K562 (cell line): ENCODE results near the gene ZNF613. TPM values are rescaled to one million over a fixed set of nuclear protein-coding genes. Genes with fewer than 3 reads are reported as not detected.

Experiments used
- ARID2 ChIP-seq: fragments of 450-650 bp; IDR thresholded peaks from 2 replicates; pipeline ENCODE4 v1.6.1; 2017; ENCODE audit warnings: antibody characterized with exemption, mild to moderate bottlenecking
- EP400 ChIP-seq: fragments of 450-650 bp; IDR thresholded peaks from 2 replicates; pipeline ENCODE4 v1.6.1; 2017; ENCODE audit warnings: antibody characterized with exemption, mild to moderate bottlenecking, moderate library complexity
- ERF ChIP-seq: fragments of 450-650 bp; formaldehyde crosslinking; IDR thresholded peaks from 2 replicates; pipeline ENCODE4 v1.4.0; 2020; ENCODE audit warnings: mild to moderate bottlenecking, mixed read lengths
- FOS ChIP-seq: IDR thresholded peaks from 3 replicates; pipeline ENCODE4 v1.6.1; 2011; ENCODE audit not compliant: insufficient read length; ENCODE audit errors: extremely low read depth
- ILK ChIP-seq: fragments of 450-650 bp; IDR thresholded peaks from 2 replicates; pipeline ENCODE4 v1.6.1; 2016; ENCODE audit warnings: missing genetic modification characterization, low read depth, mild to moderate bottlenecking, missing compliant biosample characterization, moderate library complexity, borderline replicate concordance
- JUNB ChIP-seq: fragments of 450-650 bp; formaldehyde crosslinking; conservative IDR thresholded peaks from 2 replicates; pipeline ENCODE4 v1.4.0; 2020; ENCODE audit warnings: mild to moderate bottlenecking
- KDM4B ChIP-seq, 2 experiments: fragments of 450-650 bp in 1 of 2; sonication (generic) in 1 of 2; IDR thresholded peaks; 2 replicates each; pipeline ENCODE4 v1.6.1; 2016 to 2017; ENCODE audit warnings: borderline replicate concordance in 2 of 2, antibody characterized with exemption in 1 of 2, low read depth in 1 of 2, mild to moderate bottlenecking in 1 of 2
- MAFG ChIP-seq: fragments of 450-650 bp; conservative IDR thresholded peaks from 2 replicates; pipeline ENCODE4 v1.6.1; 2016; ENCODE audit warnings: missing genetic modification characterization, missing compliant biosample characterization
- MEF2A ChIP-seq: IDR thresholded peaks from 2 replicates; pipeline ENCODE4 v1.6.1; 2011; ENCODE audit warnings: low read depth, mild to moderate bottlenecking, low read length, moderate library complexity; ENCODE audit not compliant: control insufficient read depth
- NFIC ChIP-seq: fragments of 450-650 bp; IDR thresholded peaks from 2 replicates; pipeline ENCODE4 v1.6.1; 2017; ENCODE audit warnings: mild to moderate bottlenecking, inconsistent platforms
- NFXL1 ChIP-seq: fragments of 450-650 bp; formaldehyde crosslinking; IDR thresholded peaks from 2 replicates; pipeline ENCODE4 v1.4.0; 2021; ENCODE audit warnings: mild to moderate bottlenecking
- PYGO2 ChIP-seq: fragments of 450-650 bp; IDR thresholded peaks from 2 replicates; pipeline ENCODE4 v1.6.1; 2016; ENCODE audit warnings: mild to moderate bottlenecking, missing genetic modification characterization, moderate library complexity, missing compliant biosample characterization
- TAF15 ChIP-seq: fragments of 200-400 bp; formaldehyde crosslinking; IDR thresholded peaks from 2 replicates; pipeline ENCODE4 v1.6.1; 2017; ENCODE audit warnings: mild to moderate bottlenecking, low read depth, low read length, moderate library complexity
- TGIF2 ChIP-seq: sonication (generic); formaldehyde crosslinking; IDR thresholded peaks from 2 replicates; pipeline ENCODE4 v1.8.1; 2022; ENCODE audit warnings: mild to moderate bottlenecking, missing genetic modification reagents, moderate library complexity
- YY1 ChIP-seq, 3 experiments: IDR thresholded peaks; 2 replicates each; pipeline ENCODE4 v1.6.1; 2011; ENCODE audit warnings: low read length in 2 of 3, mild to moderate bottlenecking in 2 of 3, moderate library complexity in 2 of 3, borderline replicate concordance in 1 of 3, control low read depth in 1 of 3, low read depth in 1 of 3; ENCODE audit not compliant: insufficient read depth in 3 of 3, insufficient replicate concordance in 2 of 3, control insufficient read depth in 1 of 3, insufficient read length in 1 of 3; ENCODE audit errors: extremely low read depth in 1 of 3
- ZFPM2 ChIP-seq: fragments of 250-450 bp; sonication (Bioruptor Pico); IDR thresholded peaks from 2 replicates; pipeline ENCODE4 v1.5.1; 2022; ENCODE audit warnings: mild to moderate bottlenecking
- ZKSCAN1 ChIP-seq: fragments of 150-350 bp; IDR thresholded peaks from 2 replicates; pipeline ENCODE4 v1.6.1; 2016; ENCODE audit warnings: low read depth, low read length
- ZNF444 ChIP-seq: fragments of 250-450 bp; sonication (Bioruptor Pico); IDR thresholded peaks from 2 replicates; pipeline ENCODE4 v1.4.0; 2020; ENCODE audit warnings: mild to moderate bottlenecking, moderate library complexity
- ZNF707 ChIP-seq: fragments of 250-450 bp; sonication (Bioruptor Pico); conservative IDR thresholded peaks from 2 replicates; pipeline ENCODE4 v1.8.0; 2022; ENCODE audit warnings: inconsistent platforms, mild to moderate bottlenecking, moderate library complexity
- polyA plus RNA-seq, 8 experiments: library from polyadenylated mRNA; depleted of rRNA in 4 of 8; stranded (reverse) in 5 of 8; unstranded in 3 of 8; fragments of >200 nt; fragmentation: Nextera tagmentation in 2 of 8; fragmentation: Illumina TruSeq in 1 of 8; extraction: Ambion mirVana in 2 of 8; extraction: Trizol in 1 of 8; gene quantifications; 2 replicates each; pipeline versions ENCODE4 v1.2.1 to v1.2.3, GENCODE V29; 2011 to 2014; ENCODE audit warnings: inconsistent platforms in 1 of 8, missing spikeins in 1 of 8
- total RNA-seq, 7 experiments: library from RNA; depleted of rRNA in 6 of 7; stranded (reverse); fragments of >200 nt in 6 of 7; fragmentation: Illumina TruSeq in 2 of 7; extraction: Trizol in 2 of 7; gene quantifications; 2 replicates each; pipeline versions ENCODE4 v1.2.1 to v1.2.3, GENCODE V29; 2011 to 2021; ENCODE audit warnings: low replicate concordance in 1 of 7
- TF ChIP-seq, protein P1 (sequence below): fragments of 250-450 bp; sonication (Bioruptor Pico); IDR thresholded peaks from 2 replicates; pipeline ENCODE4 v1.4.0; 2020
- TF ChIP-seq, protein P2 (sequence below): fragments of 250-450 bp; sonication (Bioruptor Pico); IDR thresholded peaks from 2 replicates; pipeline ENCODE4 v1.8.0; 2021; ENCODE audit warnings: moderate library complexity, mild to moderate bottlenecking, inconsistent platforms
- TF ChIP-seq, protein P3 (sequence below): fragments of 250-450 bp; sonication (Bioruptor Pico); IDR thresholded peaks from 2 replicates; pipeline ENCODE4 v1.9.0; 2021; ENCODE audit warnings: mild to moderate bottlenecking, inconsistent platforms

ZNF613 gene
- total and polyA plus RNA-seq, 9 of the 15 experiments (the other 6 are each of a cell fraction or from before 2014, with no cell fraction given): 2.1 to 4.5 (median 2.7) TPM

DNA sequence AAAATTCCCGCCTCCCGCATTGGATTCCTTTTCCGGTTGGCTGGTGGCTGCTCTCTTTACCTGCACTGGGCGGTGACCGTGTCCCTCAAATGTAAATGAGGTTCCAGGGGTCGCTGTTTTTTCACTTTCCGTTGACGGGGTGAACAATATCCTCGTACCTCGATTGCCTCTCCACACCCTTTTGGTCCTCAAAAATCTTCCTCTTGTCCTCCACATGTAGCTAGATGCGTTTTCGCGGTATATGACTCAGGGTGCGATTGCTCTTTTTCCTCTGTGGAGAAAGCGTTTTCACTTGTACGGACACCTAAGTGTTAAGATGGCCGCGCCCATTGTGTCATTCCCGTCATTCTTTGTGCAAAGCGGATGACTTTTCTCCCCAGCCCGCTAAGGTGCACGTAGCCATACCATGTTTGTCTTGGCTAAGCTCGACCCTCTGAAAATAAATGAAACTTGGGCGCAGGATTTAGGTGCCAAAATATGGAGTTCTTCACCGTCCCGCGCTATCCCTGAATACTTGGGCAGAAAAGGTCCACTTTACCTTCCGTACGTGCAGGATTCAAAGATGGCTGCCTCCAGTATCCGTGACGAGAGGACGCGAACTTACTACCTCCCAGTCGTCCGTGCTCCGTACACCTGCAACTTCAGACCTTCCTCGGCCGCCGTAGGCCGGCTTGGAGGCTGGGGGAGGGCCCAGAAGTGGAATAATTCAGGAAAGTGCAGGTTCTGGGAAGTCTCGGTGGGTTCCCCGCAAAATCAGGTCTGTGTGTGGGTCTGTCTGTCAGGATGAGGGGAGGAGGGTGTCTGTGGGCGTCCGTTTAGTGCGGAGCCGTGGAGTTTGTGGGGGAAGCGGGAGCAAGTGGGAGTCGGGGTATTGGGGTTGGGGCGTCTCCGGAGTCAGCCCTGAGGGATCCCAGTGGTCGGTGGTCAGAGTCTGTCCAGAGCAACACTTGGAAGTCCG lies at the start of gene ZNF613 (continued):
- TF ChIP-seq, protein P1, sequence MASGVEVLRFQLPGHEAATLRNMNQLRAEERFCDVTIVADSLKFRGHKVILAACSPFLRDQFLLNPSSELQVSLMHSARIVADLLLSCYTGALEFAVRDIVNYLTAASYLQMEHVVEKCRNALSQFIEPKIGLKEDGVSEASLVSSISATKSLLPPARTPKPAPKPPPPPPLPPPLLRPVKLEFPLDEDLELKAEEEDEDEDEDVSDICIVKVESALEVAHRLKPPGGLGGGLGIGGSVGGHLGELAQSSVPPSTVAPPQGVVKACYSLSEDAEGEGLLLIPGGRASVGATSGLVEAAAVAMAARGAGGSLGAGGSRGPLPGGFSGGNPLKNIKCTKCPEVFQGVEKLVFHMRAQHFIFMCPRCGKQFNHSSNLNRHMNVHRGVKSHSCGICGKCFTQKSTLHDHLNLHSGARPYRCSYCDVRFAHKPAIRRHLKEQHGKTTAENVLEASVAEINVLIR: 0 out of 2 replicates have a peak, but pooled peaks have one; percentile 20
- no peak for TF ChIP-seq PYGO2 (tag)
- TF ChIP-seq ILK (tag): no peak
- TF ChIP-seq MEF2A: no peak
- TF ChIP-seq TGIF2 (CRISPR knock-in tag): no peak
- TF ChIP-seq ZNF707 (CRISPR knock-in tag): no peak
- 0 out of 2 replicates have a peak, but pooled peaks have one; percentile 36 for TF ChIP-seq ERF (CRISPR knock-in tag)
- peak; percentile 55; the same call in 1 of the 2 replicates for TF ChIP-seq EP400
- TF ChIP-seq YY1 (IDR thresholded peaks at IDR 0.05; ENCODE audit: borderline replicate concordance in 1 of 3, control insufficient read depth in 1 of 3, extremely low read depth in 1 of 3, insufficient read depth in 3 of 3, insufficient read length in 1 of 3, insufficient replicate concordance in 2 of 3, low read depth in 1 of 3, low read length in 2 of 3): peak; percentile 93 to 96 (median 94)
- peak; percentile 26 for TF ChIP-seq FOS
- no peak for TF ChIP-seq ZNF444 (CRISPR knock-in tag)
- TF ChIP-seq ZFPM2 (CRISPR knock-in tag): no peak
- TF ChIP-seq, protein P2, sequence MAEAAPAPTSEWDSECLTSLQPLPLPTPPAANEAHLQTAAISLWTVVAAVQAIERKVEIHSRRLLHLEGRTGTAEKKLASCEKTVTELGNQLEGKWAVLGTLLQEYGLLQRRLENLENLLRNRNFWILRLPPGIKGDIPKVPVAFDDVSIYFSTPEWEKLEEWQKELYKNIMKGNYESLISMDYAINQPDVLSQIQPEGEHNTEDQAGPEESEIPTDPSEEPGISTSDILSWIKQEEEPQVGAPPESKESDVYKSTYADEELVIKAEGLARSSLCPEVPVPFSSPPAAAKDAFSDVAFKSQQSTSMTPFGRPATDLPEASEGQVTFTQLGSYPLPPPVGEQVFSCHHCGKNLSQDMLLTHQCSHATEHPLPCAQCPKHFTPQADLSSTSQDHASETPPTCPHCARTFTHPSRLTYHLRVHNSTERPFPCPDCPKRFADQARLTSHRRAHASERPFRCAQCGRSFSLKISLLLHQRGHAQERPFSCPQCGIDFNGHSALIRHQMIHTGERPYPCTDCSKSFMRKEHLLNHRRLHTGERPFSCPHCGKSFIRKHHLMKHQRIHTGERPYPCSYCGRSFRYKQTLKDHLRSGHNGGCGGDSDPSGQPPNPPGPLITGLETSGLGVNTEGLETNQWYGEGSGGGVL (CRISPR knock-in tag): no peak
- no peak for TF ChIP-seq MAFG (tag)
- no peak for TF ChIP-seq ZKSCAN1
- TF ChIP-seq, protein P3, sequence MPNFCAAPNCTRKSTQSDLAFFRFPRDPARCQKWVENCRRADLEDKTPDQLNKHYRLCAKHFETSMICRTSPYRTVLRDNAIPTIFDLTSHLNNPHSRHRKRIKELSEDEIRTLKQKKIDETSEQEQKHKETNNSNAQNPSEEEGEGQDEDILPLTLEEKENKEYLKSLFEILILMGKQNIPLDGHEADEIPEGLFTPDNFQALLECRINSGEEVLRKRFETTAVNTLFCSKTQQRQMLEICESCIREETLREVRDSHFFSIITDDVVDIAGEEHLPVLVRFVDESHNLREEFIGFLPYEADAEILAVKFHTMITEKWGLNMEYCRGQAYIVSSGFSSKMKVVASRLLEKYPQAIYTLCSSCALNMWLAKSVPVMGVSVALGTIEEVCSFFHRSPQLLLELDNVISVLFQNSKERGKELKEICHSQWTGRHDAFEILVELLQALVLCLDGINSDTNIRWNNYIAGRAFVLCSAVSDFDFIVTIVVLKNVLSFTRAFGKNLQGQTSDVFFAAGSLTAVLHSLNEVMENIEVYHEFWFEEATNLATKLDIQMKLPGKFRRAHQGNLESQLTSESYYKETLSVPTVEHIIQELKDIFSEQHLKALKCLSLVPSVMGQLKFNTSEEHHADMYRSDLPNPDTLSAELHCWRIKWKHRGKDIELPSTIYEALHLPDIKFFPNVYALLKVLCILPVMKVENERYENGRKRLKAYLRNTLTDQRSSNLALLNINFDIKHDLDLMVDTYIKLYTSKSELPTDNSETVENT (CRISPR knock-in tag): no peak
- no peak for TF ChIP-seq JUNB
- TF ChIP-seq ARID2: 0 out of 2 replicates have a peak, but pooled peaks have one; percentile 4
- no peak for TF ChIP-seq TAF15
- TF ChIP-seq NFXL1 (CRISPR knock-in tag): no peak
- peak; percentile 17; the same call in 1 of the 2 replicates for TF ChIP-seq NFIC
- TF ChIP-seq KDM4B (IDR thresholded peaks at IDR 0.05; ENCODE audit: borderline replicate concordance in 2 of 2, low read depth in 1 of 2): no peak
